H9 (cell line): Measurements from ENCODE around the gene CPSF4L. TPM values are rescaled to one million over a fixed set of nuclear protein-coding genes. Genes with fewer than 3 reads are reported as not detected.

Experiments
- DNase-seq: peaks from one replicate; pipeline ENCODE4 v3.0.0-alpha.2; 2017
- H2AFZ ChIP-seq: one replicate; pipeline ENCODE4 v1.6.1; 2013; ENCODE audit warnings: mild to moderate bottlenecking, low read length, control low read depth, moderate library complexity
- H2AK5ac ChIP-seq: 2 replicates; pipeline ENCODE4 v1.6.1; 2013; ENCODE audit warnings: low read length, control low read depth, mixed read lengths; ENCODE audit not compliant: insufficient read length
- H2BK120ac ChIP-seq: one replicate; pipeline ENCODE4 v1.6.1; 2013; ENCODE audit warnings: low read depth, mild to moderate bottlenecking, low read length, control low read depth, inconsistent platforms; ENCODE audit not compliant: poor library complexity, severe bottlenecking
- H2BK12ac ChIP-seq: 2 replicates; pipeline ENCODE4 v1.6.1; 2013; ENCODE audit warnings: low read length, control low read depth, mixed read lengths, low read depth; ENCODE audit not compliant: insufficient read length
- H2BK15ac ChIP-seq: 2 replicates; pipeline ENCODE4 v1.6.1; 2013; ENCODE audit warnings: low read depth, low read length, control low read depth
- H2BK20ac ChIP-seq: one replicate; pipeline ENCODE4 v1.6.1; 2013; ENCODE audit warnings: low read depth, mild to moderate bottlenecking, low read length, control low read depth, inconsistent platforms; ENCODE audit not compliant: poor library complexity, severe bottlenecking
- H2BK5ac ChIP-seq: 2 replicates; pipeline ENCODE4 v1.6.1; 2013; ENCODE audit warnings: low read length, control low read depth, mixed read lengths; ENCODE audit not compliant: insufficient read length
- H3K14ac ChIP-seq: 2 replicates; pipeline ENCODE4 v1.6.1; 2013; ENCODE audit warnings: low read length, control low read depth; ENCODE audit not compliant: insufficient read depth
- H3K18ac ChIP-seq: 2 replicates; pipeline ENCODE4 v1.6.1; 2013; ENCODE audit warnings: low read depth, mild to moderate bottlenecking, mixed read lengths, low read length, control low read depth; ENCODE audit not compliant: insufficient read length
- H3K23ac ChIP-seq: 2 replicates; pipeline ENCODE4 v1.6.1; 2013; ENCODE audit warnings: low read length, control low read depth, mixed read lengths, low read depth; ENCODE audit not compliant: insufficient read length
- H3K23me2 ChIP-seq: 2 replicates; pipeline ENCODE4 v1.6.1; 2013; ENCODE audit warnings: low read depth, mild to moderate bottlenecking, mixed read lengths, low read length, control low read depth; ENCODE audit not compliant: insufficient read length, poor library complexity, severe bottlenecking
- H3K27ac ChIP-seq: 2 replicates; pipeline ENCODE4 v1.5.1; 2013; ENCODE audit warnings: low read length, control low read depth, mixed read lengths, low read depth; ENCODE audit not compliant: insufficient read length
- H3K27me3 ChIP-seq: 2 replicates; pipeline ENCODE4 v1.6.1; 2013; ENCODE audit warnings: low read length, control low read depth, inconsistent platforms; ENCODE audit not compliant: insufficient read depth
- H3K4ac ChIP-seq: 2 replicates; pipeline ENCODE4 v1.6.1; 2013; ENCODE audit warnings: low read depth, mild to moderate bottlenecking, control low read depth, inconsistent platforms, low read length, moderate library complexity
- H3K4me1 ChIP-seq: 2 replicates; pipeline ENCODE4 v1.6.1; 2013; ENCODE audit warnings: low read length, control low read depth, inconsistent platforms; ENCODE audit not compliant: insufficient read depth
- H3K4me2 ChIP-seq: 2 replicates; pipeline ENCODE4 v1.6.1; 2013; ENCODE audit warnings: low read length, control low read depth, mixed read lengths; ENCODE audit not compliant: insufficient read length, insufficient read depth
- H3K56ac ChIP-seq: 2 replicates; pipeline ENCODE4 v1.6.1; 2013; ENCODE audit warnings: low read depth, mild to moderate bottlenecking, mixed read lengths, low read length, control low read depth; ENCODE audit not compliant: insufficient read length
- H3K79me1 ChIP-seq: 2 replicates; pipeline ENCODE4 v1.6.1; 2013; ENCODE audit warnings: low read depth, mild to moderate bottlenecking, moderate library complexity, low read length, control low read depth, inconsistent platforms; ENCODE audit not compliant: insufficient read depth, poor library complexity, severe bottlenecking
- H3K79me2 ChIP-seq: 2 replicates; pipeline ENCODE4 v1.6.1; 2013; ENCODE audit warnings: low read length, control low read depth, inconsistent platforms; ENCODE audit not compliant: insufficient read depth
- H3K9ac ChIP-seq: 2 replicates; pipeline ENCODE4 v1.6.1; 2013; ENCODE audit warnings: low read length, control low read depth, mixed read lengths; ENCODE audit not compliant: insufficient read length; ENCODE audit errors: extremely low read depth
- H3K9me3 ChIP-seq: one replicate; pipeline ENCODE4 v1.6.1; 2013; ENCODE audit warnings: low read depth, low read length, inconsistent platforms; ENCODE audit not compliant: control insufficient read depth
- H3T11ph ChIP-seq: one replicate; pipeline ENCODE4 v1.6.1; 2013; ENCODE audit warnings: mild to moderate bottlenecking, low read length, control low read depth, inconsistent platforms
- H4K20me1 ChIP-seq: one replicate; pipeline ENCODE4 v1.6.1; 2013; ENCODE audit not compliant: control insufficient read depth, insufficient read length, insufficient read depth
- H4K5ac ChIP-seq: 2 replicates; pipeline ENCODE4 v1.6.1; 2013; ENCODE audit warnings: low read depth, mild to moderate bottlenecking, mixed read lengths, low read length, control low read depth; ENCODE audit not compliant: insufficient read length
- H4K8ac ChIP-seq: replicated peaks from 2 replicates; pipeline ENCODE4 v1.6.1; 2013; ENCODE audit warnings: low read length, control low read depth, mixed read lengths, low read depth; ENCODE audit not compliant: insufficient read length
- H4K91ac ChIP-seq: 2 replicates; pipeline ENCODE4 v1.6.1; 2013; ENCODE audit warnings: low read depth, mild to moderate bottlenecking, moderate library complexity, mixed read lengths, low read length, control low read depth; ENCODE audit not compliant: insufficient read length
- H3K27ac Mint-ChIP-seq, 3 experiments: 2 replicates in 2 of 3; 3 replicates in 1 of 3; pipeline ENCODE4 v1.8.0; 2020 to 2021; ENCODE audit warnings: mixed read lengths in 3 of 3, mild to moderate bottlenecking in 1 of 3, moderate library complexity in 1 of 3
- H3K27me3 Mint-ChIP-seq: 2 replicates; pipeline ENCODE4 v1.8.0; 2021; ENCODE audit warnings: low read depth, mild to moderate bottlenecking, moderate library complexity, mixed read lengths
- H3K36me3 Mint-ChIP-seq, 3 experiments: 2 replicates in 2 of 3; 3 replicates in 1 of 3; pipeline ENCODE4 v1.8.0; 2020 to 2021; ENCODE audit warnings: low read depth in 3 of 3, mixed read lengths in 3 of 3; ENCODE audit not compliant: insufficient read depth in 1 of 3
- H3K4me1 Mint-ChIP-seq, 2 experiments: 2 replicates each; pipeline ENCODE4 v1.8.0; 2020; ENCODE audit warnings: mixed read lengths in 2 of 2
- H3K4me3 Mint-ChIP-seq, 2 experiments: 2 replicates in 1 of 2; 3 replicates in 1 of 2; pipeline ENCODE4 v1.8.0; 2020 to 2021; ENCODE audit warnings: mild to moderate bottlenecking in 2 of 2, mixed read lengths in 2 of 2, moderate library complexity in 1 of 2
- H3K9me3 Mint-ChIP-seq, 2 experiments: 2 replicates in 1 of 2; 3 replicates in 1 of 2; pipeline ENCODE4 v1.8.0; 2020; ENCODE audit warnings: mild to moderate bottlenecking in 2 of 2, mixed read lengths in 2 of 2, moderate library complexity in 1 of 2
- CTCF ChIP-seq: fragments of 200-600 bp; sonication (generic); conservative IDR thresholded peaks from 3 replicates; pipeline ENCODE4 v1.8.0; 2021; ENCODE audit warnings: antibody characterized with exemption, mild to moderate bottlenecking
- WGBS: extraction: QIAGEN DNeasy Blood & Tissue Kit; methylation state at CpG from one replicate; pipeline ENCODE4 v1.1.7; 2013; ENCODE audit warnings: missing lambda C conversion rate, low lambda C conversion rate, mixed read lengths; ENCODE audit not compliant: insufficient read length; ENCODE audit errors: extremely low coverage; 5-methylcytosine and 5-hydroxymethylcytosine counted together
- total RNA-seq: library from RNA; stranded (reverse); gene quantifications from 2 replicates; pipeline ENCODE4 v1.2.1, GENCODE V29; 2021

Gene CPSF4L
- total RNA-seq, 1 experiment from 2014 or later: not detected

GRCh38 chr17:73231841-73232586 lies 29.7 kb downstream of the CPSF4L start:
- peak; percentile 23; the same call in 1 of the 3 replicates for TF ChIP-seq CTCF
- Mint-ChIP-seq H3K36me3 (peaks cover 7 to 29% (median 26%) of the 10 kb centered on the region in 3 experiments; a peak in 6 of 7 replicates), H3K27ac (peak overlapping the region; percentile 98 to 99 (median 99)), H3K4me3 (peak overlapping the region; percentile 87 to 98), H3K9me3 (no peaks in the 10 kb centered on the region; a peak in 1 of 5 replicates), H3K27me3 (no peaks in the 10 kb centered on the region), H3K4me1 (peaks cover 34 to 37% of the 10 kb centered on the region in 2 experiments)
- Histone ChIP-seq H2AK5ac (no peak overlapping the region), H3T11ph (no peak overlapping the region), H3K9ac (peak overlapping the region; percentile 73), H2BK15ac (no peak overlapping the region), H4K20me1 (no peaks in the 10 kb centered on the region), H3K27ac (no peak overlapping the region), H4K91ac (no peak overlapping the region), H2BK120ac (no peak overlapping the region), H3K4ac (no peak overlapping the region), H2BK5ac (no peak overlapping the region), H4K5ac (no peak overlapping the region), H2AFZ (no peak overlapping the region), H2BK20ac (no peak overlapping the region), H3K27me3 (no peaks in the 10 kb centered on the region), H3K79me1 (no peaks in the 10 kb centered on the region), H3K23ac (no peak overlapping the region), H3K18ac (no peak overlapping the region), H3K56ac (no peak overlapping the region), H3K14ac (no peak overlapping the region), H4K8ac (no peak overlapping the region), H3K9me3 (no peaks in the 10 kb centered on the region), H3K4me1 (peaks cover 6% of the 10 kb centered on the region; the same call in 1 of the 2 replicates), H3K79me2 (peaks cover 36% of the 10 kb centered on the region), H3K4me2 (peak overlapping the region; percentile 77), H2BK12ac (no peak overlapping the region), H3K23me2 (peaks cover 12% of the 10 kb centered on the region)
- WGBS: no CpG with 5 or more reads among the region's 63 CpGs
- DNase-seq: peak; percentile 99
